Loucy (cell line): ENCODE data around the gene TCEANC2.
"Not testable (repeated sequence)": the region's sequence is repeated elsewhere in the genome, so short reads cannot be mapped to it uniquely, and the experiment has no call there.

Experiments
- H2AFZ ChIP-seq: fragments of 200-600 bp; sonication (generic); 2 replicates; pipeline ENCODE4 v1.6.0; 2016; ENCODE audit warnings: antibody characterized with exemption, mild to moderate bottlenecking, low read length, moderate library complexity
- H3F3A ChIP-seq: fragments of 200-600 bp; 2 replicates; pipeline ENCODE4 v1.6.0; 2016; ENCODE audit warnings: antibody characterized with exemption, low read depth, mild to moderate bottlenecking
- H3K27me3 ChIP-seq: fragments of 200-600 bp; sonication (generic); 2 replicates; pipeline ENCODE4 v1.6.1; 2014; ENCODE audit warnings: low read length, mild to moderate bottlenecking; ENCODE audit not compliant: insufficient read depth, poor library complexity, severe bottlenecking
- H3K36me3 ChIP-seq: fragments of 200-600 bp; sonication (generic); 2 replicates; pipeline ENCODE4 v1.6.1; 2016; ENCODE audit warnings: low read length; ENCODE audit not compliant: insufficient read depth
- H3K4me1 ChIP-seq: fragments of 200-600 bp; sonication (generic); 2 replicates; pipeline ENCODE4 v1.5.1; 2014; ENCODE audit warnings: low read length, mild to moderate bottlenecking; ENCODE audit not compliant: insufficient read depth, poor library complexity, severe bottlenecking
- H3K4me2 ChIP-seq: fragments of 200-600 bp; sonication (generic); 2 replicates; pipeline ENCODE4 v1.6.0; 2014; ENCODE audit warnings: antibody characterized with exemption, low read length, low read depth, mild to moderate bottlenecking; ENCODE audit not compliant: poor library complexity, severe bottlenecking
- H3K4me3 ChIP-seq: fragments of 200-600 bp; sonication (generic); 2 replicates; pipeline ENCODE4 v1.5.1; 2014; ENCODE audit warnings: low read length, mild to moderate bottlenecking, mixed read lengths; ENCODE audit not compliant: poor library complexity, severe bottlenecking
- H3K79me2 ChIP-seq: fragments of 200-600 bp; sonication (generic); 2 replicates; pipeline ENCODE4 v1.6.1; 2014; ENCODE audit warnings: low read length; ENCODE audit not compliant: insufficient read depth
- H3K9ac ChIP-seq: fragments of 200-600 bp; sonication (generic); 2 replicates; pipeline ENCODE4 v1.6.0; 2014; ENCODE audit warnings: mild to moderate bottlenecking, low read depth, low read length, moderate library complexity; ENCODE audit not compliant: poor library complexity, severe bottlenecking
- H3K9me2 ChIP-seq: fragments of 200-600 bp; sonication (generic); replicated peaks from 2 replicates; pipeline ENCODE4 v1.6.1; 2016; ENCODE audit warnings: low read depth, low read length, mixed read lengths
- H3K9me3 ChIP-seq: fragments of 200-600 bp; sonication (generic); 2 replicates; pipeline ENCODE4 v1.6.1; 2014; ENCODE audit warnings: mild to moderate bottlenecking, antibody characterized with exemption, low read length, low read depth; ENCODE audit not compliant: insufficient read depth
- H4K20me1 ChIP-seq: fragments of 200-600 bp; sonication (generic); 2 replicates; pipeline ENCODE4 v1.6.0; 2014; ENCODE audit warnings: antibody characterized with exemption, low read length, mild to moderate bottlenecking; ENCODE audit not compliant: insufficient read depth, poor library complexity, severe bottlenecking
- EZH2phosphoT487 ChIP-seq: fragments of 200-600 bp; IDR thresholded peaks from 2 replicates; pipeline ENCODE4 v1.6.1; 2018; ENCODE audit warnings: antibody characterized with exemption, mild to moderate bottlenecking, moderate library complexity, borderline replicate concordance
- TF ChIP-seq, protein P1 (sequence below): fragments of 200-600 bp; sonication (generic); conservative IDR thresholded peaks from 2 replicates; pipeline ENCODE4 v1.5.1; 2014; ENCODE audit warnings: mild to moderate bottlenecking, antibody characterized with exemption, low read length

TCEANC2 gene

DNA sequence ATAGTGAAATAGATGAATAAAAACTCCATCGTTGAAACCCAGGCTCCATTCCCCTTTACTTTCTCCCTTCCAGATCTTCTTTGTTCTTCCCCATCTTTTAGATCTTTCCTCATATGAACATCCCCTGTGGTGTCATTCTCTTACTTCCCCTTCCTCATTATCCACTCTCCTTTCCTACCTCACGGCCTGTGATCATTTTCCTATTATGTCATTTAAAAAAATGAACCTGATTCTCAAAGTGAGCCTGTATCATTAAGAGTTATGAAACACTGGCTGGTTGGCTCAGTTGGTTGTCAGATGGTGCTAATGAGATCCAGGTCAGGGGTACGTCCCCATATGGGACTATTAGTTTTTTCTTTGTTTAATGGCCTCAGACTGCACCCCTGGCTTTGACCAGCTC, 38.3 kb downstream of the TCEANC2 start:
- H3K27me3 ChIP-seq, result no peaks in the 10 kb centered on the region
- H2AFZ ChIP-seq, result no peak overlapping the region
- H3F3A ChIP-seq, result no peaks in the 10 kb centered on the region
- no peaks in the 10 kb centered on the region for H3K9me2 ChIP-seq
- H3K4me3 ChIP-seq, result no peak overlapping the region
- H3K9me3 ChIP-seq, result no peaks in the 10 kb centered on the region
- H4K20me1 ChIP-seq, result no peaks in the 10 kb centered on the region
- no peak for TF ChIP-seq EZH2phosphoT487
- TF ChIP-seq, protein P1, sequence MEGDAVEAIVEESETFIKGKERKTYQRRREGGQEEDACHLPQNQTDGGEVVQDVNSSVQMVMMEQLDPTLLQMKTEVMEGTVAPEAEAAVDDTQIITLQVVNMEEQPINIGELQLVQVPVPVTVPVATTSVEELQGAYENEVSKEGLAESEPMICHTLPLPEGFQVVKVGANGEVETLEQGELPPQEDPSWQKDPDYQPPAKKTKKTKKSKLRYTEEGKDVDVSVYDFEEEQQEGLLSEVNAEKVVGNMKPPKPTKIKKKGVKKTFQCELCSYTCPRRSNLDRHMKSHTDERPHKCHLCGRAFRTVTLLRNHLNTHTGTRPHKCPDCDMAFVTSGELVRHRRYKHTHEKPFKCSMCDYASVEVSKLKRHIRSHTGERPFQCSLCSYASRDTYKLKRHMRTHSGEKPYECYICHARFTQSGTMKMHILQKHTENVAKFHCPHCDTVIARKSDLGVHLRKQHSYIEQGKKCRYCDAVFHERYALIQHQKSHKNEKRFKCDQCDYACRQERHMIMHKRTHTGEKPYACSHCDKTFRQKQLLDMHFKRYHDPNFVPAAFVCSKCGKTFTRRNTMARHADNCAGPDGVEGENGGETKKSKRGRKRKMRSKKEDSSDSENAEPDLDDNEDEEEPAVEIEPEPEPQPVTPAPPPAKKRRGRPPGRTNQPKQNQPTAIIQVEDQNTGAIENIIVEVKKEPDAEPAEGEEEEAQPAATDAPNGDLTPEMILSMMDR, result no peak
- H3K79me2 ChIP-seq, result no peaks in the 10 kb centered on the region
- peaks cover 27% of the 10 kb centered on the region for H3K4me1 ChIP-seq
- no peak overlapping the region for H3K4me2 ChIP-seq
- peaks cover 10% of the 10 kb centered on the region; the same call in 1 of the 2 replicates for H3K36me3 ChIP-seq
- H3K9ac ChIP-seq, result no peak overlapping the region

- H3K4me2 ChIP-seq, result no peak overlapping the region
- no peak overlapping the region for H3K4me3 ChIP-seq
- no peaks in the 10 kb centered on the region for H4K20me1 ChIP-seq
- H3K36me3 ChIP-seq, result peaks cover 6% of the 10 kb centered on the region; the same call in 1 of the 2 replicates
- no peaks in the 10 kb centered on the region for H3K27me3 ChIP-seq
- no peak for TF ChIP-seq EZH2phosphoT487
- TF ChIP-seq, protein P1, result no peak
- H3K4me1 ChIP-seq, result peaks cover 33% of the 10 kb centered on the region
- H3K9me2 ChIP-seq, result no peaks in the 10 kb centered on the region
- H3F3A ChIP-seq, result no peaks in the 10 kb centered on the region
- H3K79me2 ChIP-seq, result no peaks in the 10 kb centered on the region
- no peak overlapping the region for H2AFZ ChIP-seq
- no peak overlapping the region for H3K9ac ChIP-seq
- H3K9me3 ChIP-seq, result no peaks in the 10 kb centered on the region
These were observed 40.8 kb downstream of the TCEANC2 start for GRCh38 chr1:54094001-54094729.

DNA sequence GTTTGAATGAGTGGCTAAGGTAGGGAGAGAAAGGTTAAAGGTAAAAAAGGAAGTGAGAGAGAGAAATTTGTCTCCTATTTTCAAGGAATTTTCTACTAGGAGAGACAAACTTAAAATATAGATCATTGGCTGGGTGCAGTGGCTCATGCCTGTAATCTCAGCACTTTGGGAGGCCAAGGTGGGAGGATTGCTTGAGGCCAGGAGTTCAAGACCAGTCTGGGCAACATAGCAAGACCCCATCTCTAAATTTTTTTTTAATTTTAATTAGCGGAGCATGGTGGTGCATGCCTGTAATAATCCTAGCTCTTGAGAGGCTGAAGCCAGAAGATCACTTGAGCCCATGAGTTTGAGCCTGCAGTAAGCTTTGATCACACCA, 41.3 kb downstream of the TCEANC2 start:
- H3K36me3 ChIP-seq, H3K27me3 ChIP-seq, H4K20me1 ChIP-seq, H3F3A ChIP-seq, H3K4me3 ChIP-seq, H3K79me2 ChIP-seq, H2AFZ ChIP-seq, H3K9me2 ChIP-seq, H3K9me3 ChIP-seq, H3K4me2 ChIP-seq, H3K9ac ChIP-seq: not testable (repeated sequence)
- peaks cover 34% of the 10 kb centered on the region for H3K4me1 ChIP-seq
